OCI-LY1 (cell line): ENCODE data around the gene FBXW7.

Experiments
- H2AFZ ChIP-seq: fragments of 200-600 bp; sonication (generic), shearing (Covaris generic); 2 replicates; pipeline ENCODE4 v1.6.0; 2014; ENCODE audit warnings: antibody characterized with exemption, mild to moderate bottlenecking, low read length
- H3F3A ChIP-seq: fragments of 200-600 bp; sonication (generic), shearing (Covaris generic); 2 replicates; pipeline ENCODE4 v1.6.0; 2014; ENCODE audit warnings: mild to moderate bottlenecking, antibody characterized with exemption, low read length, moderate library complexity; ENCODE audit not compliant: insufficient read depth
- H3K27ac ChIP-seq: fragments of 200-600 bp; sonication (generic); 2 replicates; pipeline ENCODE4 v1.5.1; 2014; ENCODE audit warnings: low read length, mixed run types, mild to moderate bottlenecking, low read depth; ENCODE audit not compliant: poor library complexity, severe bottlenecking
- H3K27me3 ChIP-seq: fragments of 200-600 bp; sonication (generic); 2 replicates; pipeline ENCODE4 v1.6.0; 2014; ENCODE audit warnings: antibody characterized with exemption, mild to moderate bottlenecking, low read length, moderate library complexity; ENCODE audit not compliant: insufficient read depth
- H3K36me3 ChIP-seq: fragments of 200-600 bp; sonication (generic); 2 replicates; pipeline ENCODE4 v1.6.1; 2014; ENCODE audit warnings: mild to moderate bottlenecking, antibody characterized with exemption, low read length, moderate library complexity, mixed read lengths; ENCODE audit not compliant: insufficient read depth
- H3K4me1 ChIP-seq: fragments of 200-600 bp; sonication (generic); 2 replicates; pipeline ENCODE4 v1.5.1; 2014; ENCODE audit warnings: mild to moderate bottlenecking, low read length, moderate library complexity; ENCODE audit not compliant: insufficient read depth, severe bottlenecking
- H3K4me2 ChIP-seq: fragments of 200-600 bp; sonication (generic), shearing (Covaris generic); 2 replicates; pipeline ENCODE4 v1.6.1; 2014; ENCODE audit warnings: low read length
- H3K4me3 ChIP-seq: fragments of 200-600 bp; sonication (generic); 2 replicates; pipeline ENCODE4 v1.5.1; 2014; ENCODE audit warnings: low read length, low read depth, mild to moderate bottlenecking, mixed read lengths; ENCODE audit not compliant: poor library complexity, severe bottlenecking
- H3K79me2 ChIP-seq: fragments of 200-600 bp; shearing (Covaris generic); 2 replicates; pipeline ENCODE4 v1.6.1; 2016; ENCODE audit warnings: mixed run types, low read length, mixed read lengths; ENCODE audit not compliant: insufficient read depth
- H3K9ac ChIP-seq: fragments of 200-600 bp; sonication (generic), shearing (Covaris generic); 2 replicates; pipeline ENCODE4 v1.6.1; 2014; ENCODE audit warnings: mild to moderate bottlenecking, low read length, mixed read lengths
- H3K9me2 ChIP-seq: fragments of 200-600 bp; sonication (generic), shearing (Covaris generic); 2 replicates; pipeline ENCODE4 v1.6.1; 2014; ENCODE audit warnings: low read depth, mild to moderate bottlenecking, low read length, mixed read lengths
- H3K9me3 ChIP-seq: fragments of 200-600 bp; shearing (Covaris generic); 2 replicates; pipeline ENCODE4 v1.6.1; 2014; ENCODE audit warnings: low read length, mixed read lengths
- H4K20me1 ChIP-seq: fragments of 200-600 bp; sonication (generic), shearing (Covaris generic); 2 replicates; pipeline ENCODE4 v1.6.0; 2016; ENCODE audit warnings: mild to moderate bottlenecking, low read length; ENCODE audit not compliant: insufficient read depth
- CTCF ChIP-seq: fragments of 200-600 bp; sonication (generic), shearing (Covaris generic); IDR thresholded peaks from 2 replicates; pipeline ENCODE4 v1.5.1; 2017; ENCODE audit warnings: mild to moderate bottlenecking, antibody characterized with exemption, low read length, moderate library complexity, mixed read lengths
- EZH2 ChIP-seq: fragments of 200-600 bp; sonication (generic), shearing (Covaris generic); IDR thresholded peaks from 2 replicates; pipeline ENCODE4 v1.8.0; 2017; ENCODE audit warnings: borderline replicate concordance, mixed run types, mild to moderate bottlenecking, antibody characterized with exemption, low read length, moderate library complexity, mixed read lengths

The FBXW7 gene

DNA sequence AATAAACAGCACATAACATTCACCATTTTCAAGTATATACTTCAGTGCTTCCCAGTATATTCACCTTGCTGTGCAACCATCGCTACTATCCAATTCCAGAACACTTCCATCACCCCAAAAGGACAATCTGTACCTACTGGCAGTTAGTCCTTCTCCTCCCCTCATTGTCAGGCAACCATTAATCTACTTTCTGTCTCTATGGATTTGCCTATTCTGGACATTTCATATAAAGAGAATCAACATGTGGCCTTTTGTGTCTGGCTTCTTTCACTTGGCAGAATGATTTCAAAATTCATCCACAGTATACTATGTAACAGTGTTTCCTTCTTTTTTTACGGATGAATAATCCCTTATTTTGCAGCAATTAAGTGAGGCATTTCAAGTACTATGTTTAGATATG lies 189.4 kb downstream of the FBXW7 start:
- no peaks in the 10 kb centered on the region for H3K27me3 ChIP-seq
- TF ChIP-seq EZH2 (no peak), CTCF (no peak)
- peaks cover 32% of the 10 kb centered on the region for H3K36me3 ChIP-seq
- no peak overlapping the region for H3K4me3 ChIP-seq
- no peak overlapping the region for H2AFZ ChIP-seq
- no peaks in the 10 kb centered on the region for H3K4me1 ChIP-seq
- 0 out of 2 replicates have a peak, but pooled peaks cover 3% of the 10 kb centered on the region for H3K79me2 ChIP-seq
- no peak overlapping the region for H3K4me2 ChIP-seq
- H3K27ac ChIP-seq: no peak overlapping the region
- no peak overlapping the region for H3K9ac ChIP-seq
- no peaks in the 10 kb centered on the region for H3K9me3 ChIP-seq
- H3F3A ChIP-seq: no peaks in the 10 kb centered on the region
- no peaks in the 10 kb centered on the region for H3K9me2 ChIP-seq
- H4K20me1 ChIP-seq: no peaks in the 10 kb centered on the region

DNA sequence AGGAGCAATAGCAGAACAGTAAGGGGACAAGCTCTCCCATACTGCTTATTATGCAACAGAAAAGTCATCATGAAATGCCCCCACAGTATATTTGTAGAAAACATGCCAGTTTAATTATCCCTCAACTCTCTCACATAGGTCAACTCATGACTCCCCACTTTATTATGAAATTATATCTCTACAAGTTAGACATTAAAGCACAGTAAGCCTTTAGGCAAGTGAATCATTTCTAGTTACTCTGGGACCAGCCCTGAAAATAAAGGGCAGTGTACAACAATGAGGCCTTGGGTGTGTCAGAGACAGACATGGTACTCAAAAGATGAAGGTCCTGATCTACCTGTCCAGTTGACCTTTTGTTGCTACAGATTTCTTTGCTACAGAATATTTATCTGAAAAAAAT lies 191.9 kb downstream of the FBXW7 start:
- Histone ChIP-seq H3K4me3 (no peak overlapping the region), H4K20me1 (no peaks in the 10 kb centered on the region), H3K9me2 (no peaks in the 10 kb centered on the region), H3K27ac (no peak overlapping the region), H3K27me3 (no peaks in the 10 kb centered on the region), H3K9ac (no peak overlapping the region), H3K9me3 (no peaks in the 10 kb centered on the region), H3F3A (no peaks in the 10 kb centered on the region), H3K36me3 (peaks cover 41% of the 10 kb centered on the region), H3K4me2 (no peak overlapping the region), H2AFZ (no peak overlapping the region), H3K79me2 (no peaks in the 10 kb centered on the region), H3K4me1 (no peaks in the 10 kb centered on the region)
- TF ChIP-seq CTCF (no peak), EZH2 (no peak)

GRCh38 chr4:152342293-152342692 lies 193.6 kb downstream of the FBXW7 start:
- H3K79me2 ChIP-seq: no peaks in the 10 kb centered on the region
- H3K4me3 ChIP-seq: no peak overlapping the region
- no peak overlapping the region for H3K27ac ChIP-seq
- no peaks in the 10 kb centered on the region for H3K9me3 ChIP-seq
- H3K36me3 ChIP-seq: peaks cover 47% of the 10 kb centered on the region
- no peak overlapping the region for H2AFZ ChIP-seq
- H3K4me2 ChIP-seq: no peak overlapping the region
- H3K4me1 ChIP-seq: no peaks in the 10 kb centered on the region
- H4K20me1 ChIP-seq: no peaks in the 10 kb centered on the region
- H3F3A ChIP-seq: no peaks in the 10 kb centered on the region
- TF ChIP-seq EZH2 (no peak), CTCF (no peak)
- H3K27me3 ChIP-seq: no peaks in the 10 kb centered on the region
- H3K9ac ChIP-seq: no peak overlapping the region
- H3K9me2 ChIP-seq: no peaks in the 10 kb centered on the region
